PC-9 (cell line): ENCODE data around the gene ABCF3. TPM values are rescaled to one million over a fixed set of nuclear protein-coding genes. Genes with fewer than 3 reads are reported as not detected.

Experiments used
- BruUV-seq: library from RNA; stranded (reverse); fragments of 400-500 nt; replicated peaks from 2 replicates; lab custom pipeline; 2021; lab: Mats Ljungman, UMichigan
- CTCF ChIA-PET: fragments of 300-600 bp; sonication (Branson Sonifier 250); formaldehyde crosslinking; loops from one replicate; lab custom pipeline; 2022; ENCODE audit warnings: antibody characterized with exemption; lab: Charles Lee
- POLR2A ChIA-PET: fragments of 300-600 bp; sonication (Branson Sonifier 250); formaldehyde crosslinking; loops from one replicate; lab custom pipeline; 2022; ENCODE audit warnings: antibody characterized with exemption; ENCODE audit not compliant: unreplicated experiment; lab: Charles Lee
- DNase-seq, 2 experiments: peaks; one replicate each; pipeline versions ENCODE4 v3.0.0 to v3.0.0-alpha.2; 2015 to 2022; ENCODE audit warnings: mixed read lengths in 1 of 2
- H2AFZ ChIP-seq: fragments of 200-600 bp; sonication (generic); 2 replicates; pipeline ENCODE4 v1.8.1; 2017; ENCODE audit warnings: antibody characterized with exemption
- H3F3A ChIP-seq: fragments of 200-600 bp; sonication (generic); 2 replicates; pipeline ENCODE4 v1.8.1; 2017; ENCODE audit warnings: antibody characterized with exemption, mild to moderate bottlenecking, low read depth; ENCODE audit not compliant: insufficient read depth
- H3K27ac ChIP-seq: fragments of 200-600 bp; sonication (generic); 2 replicates; pipeline ENCODE4 v1.6.1; 2016; ENCODE audit warnings: mixed run types
- H3K27me3 ChIP-seq: fragments of 200-600 bp; sonication (generic); 2 replicates; pipeline ENCODE4 v1.6.1; 2016; ENCODE audit warnings: low read depth, mixed run types; ENCODE audit not compliant: insufficient read depth
- H3K36me3 ChIP-seq: fragments of 200-600 bp; sonication (generic); 2 replicates; pipeline ENCODE4 v1.6.1; 2016; ENCODE audit warnings: low read depth, mixed run types
- H3K4me1 ChIP-seq: fragments of 200-600 bp; sonication (generic); replicated peaks from 2 replicates; pipeline ENCODE4 v1.6.1; 2016; ENCODE audit warnings: mixed run types; ENCODE audit not compliant: insufficient read depth
- H3K4me2 ChIP-seq: fragments of 200-600 bp; sonication (generic); 2 replicates; pipeline ENCODE4 v1.6.1; 2017; ENCODE audit warnings: mixed run types
- H3K4me3 ChIP-seq: fragments of 200-600 bp; sonication (generic); 2 replicates; pipeline ENCODE4 v1.6.1; 2016; ENCODE audit warnings: mixed run types
- H3K79me2 ChIP-seq: fragments of 200-600 bp; sonication (generic); 2 replicates; pipeline ENCODE4 v1.6.1; 2017; ENCODE audit warnings: low read depth, mixed run types
- H3K9me2 ChIP-seq: fragments of 200-600 bp; sonication (generic); 2 replicates; pipeline ENCODE4 v1.8.1; 2017; ENCODE audit warnings: mild to moderate bottlenecking; ENCODE audit not compliant: insufficient read depth
- H3K9me3 ChIP-seq: fragments of 200-600 bp; sonication (generic); 2 replicates; pipeline ENCODE4 v1.8.1; 2016; ENCODE audit warnings: low read depth; ENCODE audit not compliant: insufficient read depth
- H4K20me1 ChIP-seq: fragments of 200-600 bp; sonication (generic); 2 replicates; pipeline ENCODE4 v1.8.1; 2017; ENCODE audit not compliant: insufficient read depth
- EZH2 ChIP-seq: fragments of 200-600 bp; sonication (generic); IDR thresholded peaks from 2 replicates; pipeline ENCODE4 v1.8.0; 2017; ENCODE audit warnings: antibody characterized with exemption, low read depth
- intact Hi-C: fragments of 100-400 bp; cut with micrococcal nuclease; formaldehyde crosslinking; loops from one replicate; pipeline ENCODE4 v1.10.0; 2022; ENCODE audit not compliant: unreplicated experiment
- total RNA-seq: library from RNA; stranded (reverse); gene quantifications from 2 replicates; pipeline ENCODE4 v1.2.3, GENCODE V29; 2021
- TF ChIP-seq, protein P1 (sequence below): fragments of 200-600 bp; sonication (generic); conservative IDR thresholded peaks from 2 replicates; pipeline ENCODE4 v1.6.1; 2017; ENCODE audit warnings: mixed run types, antibody characterized with exemption, mild to moderate bottlenecking, moderate library complexity

ABCF3 gene
- total RNA-seq, 1 experiment from 2014 or later: 98.8 TPM

DNA sequence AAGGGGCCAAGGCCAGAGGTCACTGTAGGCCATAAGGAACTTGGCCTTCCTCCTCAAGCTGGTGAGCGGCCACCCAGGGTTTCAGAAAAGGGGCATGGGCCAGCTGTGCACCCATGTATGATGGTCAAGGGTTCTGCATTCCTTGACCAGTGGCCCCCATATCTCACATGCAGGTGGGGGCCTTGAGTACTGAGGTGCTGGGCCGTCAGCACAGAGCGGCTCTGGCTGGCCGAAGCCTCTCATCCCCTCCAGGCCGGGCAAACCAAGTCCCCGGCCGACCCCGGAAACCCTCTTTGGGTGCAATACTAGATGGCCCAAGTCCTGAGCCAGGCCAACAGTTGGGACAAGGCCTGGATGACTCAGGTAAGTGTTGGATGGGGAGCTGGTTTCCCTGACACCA is 53.2 kb downstream of the ABCF3 start:
- BruUV-seq: no TSS peak
- POLR2A ChIA-PET: no interaction called here
- 0 out of 2 replicates have a peak, but pooled peaks cover 19% of the 10 kb centered on the region for H3K36me3 ChIP-seq
- H3K27ac ChIP-seq: no peak overlapping the region
- H3F3A ChIP-seq: peaks cover 28% of the 10 kb centered on the region
- H3K4me1 ChIP-seq: peaks cover 12% of the 10 kb centered on the region; the same call in 1 of the 2 replicates
- CTCF ChIA-PET: no interaction called here
- H4K20me1 ChIP-seq: peaks cover 17% of the 10 kb centered on the region
- no peak overlapping the region for H2AFZ ChIP-seq
- intact Hi-C loops: no loop called here
- H3K4me3 ChIP-seq: no peak overlapping the region
- no peaks in the 10 kb centered on the region for H3K9me2 ChIP-seq
- DNase-seq: no peak
- H3K27me3 ChIP-seq: no peaks in the 10 kb centered on the region
- no peaks in the 10 kb centered on the region for H3K79me2 ChIP-seq
- H3K9me3 ChIP-seq: no peaks in the 10 kb centered on the region
- no peak overlapping the region for H3K4me2 ChIP-seq
- TF ChIP-seq EZH2: no peak
- TF ChIP-seq, protein P1, sequence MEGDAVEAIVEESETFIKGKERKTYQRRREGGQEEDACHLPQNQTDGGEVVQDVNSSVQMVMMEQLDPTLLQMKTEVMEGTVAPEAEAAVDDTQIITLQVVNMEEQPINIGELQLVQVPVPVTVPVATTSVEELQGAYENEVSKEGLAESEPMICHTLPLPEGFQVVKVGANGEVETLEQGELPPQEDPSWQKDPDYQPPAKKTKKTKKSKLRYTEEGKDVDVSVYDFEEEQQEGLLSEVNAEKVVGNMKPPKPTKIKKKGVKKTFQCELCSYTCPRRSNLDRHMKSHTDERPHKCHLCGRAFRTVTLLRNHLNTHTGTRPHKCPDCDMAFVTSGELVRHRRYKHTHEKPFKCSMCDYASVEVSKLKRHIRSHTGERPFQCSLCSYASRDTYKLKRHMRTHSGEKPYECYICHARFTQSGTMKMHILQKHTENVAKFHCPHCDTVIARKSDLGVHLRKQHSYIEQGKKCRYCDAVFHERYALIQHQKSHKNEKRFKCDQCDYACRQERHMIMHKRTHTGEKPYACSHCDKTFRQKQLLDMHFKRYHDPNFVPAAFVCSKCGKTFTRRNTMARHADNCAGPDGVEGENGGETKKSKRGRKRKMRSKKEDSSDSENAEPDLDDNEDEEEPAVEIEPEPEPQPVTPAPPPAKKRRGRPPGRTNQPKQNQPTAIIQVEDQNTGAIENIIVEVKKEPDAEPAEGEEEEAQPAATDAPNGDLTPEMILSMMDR: no peak

- Histone ChIP-seq H3K9me3 (no peaks in the 10 kb centered on the region), H3K9me2 (no peaks in the 10 kb centered on the region), H3K4me2 (no peak overlapping the region), H3K36me3 (peaks cover 24% of the 10 kb centered on the region; the same call in 1 of the 2 replicates), H3K4me1 (peaks cover 7% of the 10 kb centered on the region; the same call in 1 of the 2 replicates), H3K27me3 (no peaks in the 10 kb centered on the region), H3F3A (peaks cover 28% of the 10 kb centered on the region), H2AFZ (no peak overlapping the region), H3K27ac (no peak overlapping the region), H4K20me1 (peaks cover 17% of the 10 kb centered on the region), H3K79me2 (no peaks in the 10 kb centered on the region), H3K4me3 (no peak overlapping the region)
- BruUV-seq: TSS peak; percentile 28
- intact Hi-C loops: loop anchor here (2.0 to 5.0 kb wide), 4 partner anchors 53 to 222 kb away; partner anchors contain the start of genes ABCC5 and ABCF3
- POLR2A ChIA-PET: interaction anchor here (0.5 to 0.6 kb wide), 2 partner anchors 60 kb away, joined by 3 read pairs; no protein-coding TSS in a partner anchor
- CTCF ChIA-PET: interaction anchor here (0.6 kb wide), 1 partner anchor 19 kb away, joined by 4 read pairs; no protein-coding TSS in a partner anchor
- TF ChIP-seq EZH2: no peak
- TF ChIP-seq, protein P1: no peak
- no peak for DNase-seq
Measured at GRCh38 chr3:184239708-184240107, 53.7 kb downstream of the ABCF3 start.

- Histone ChIP-seq H3K4me2 (peak overlapping the region; percentile 51; the same call in 1 of the 2 replicates), H3K9me3 (no peaks in the 10 kb centered on the region), H3K27me3 (no peaks in the 10 kb centered on the region), H3K27ac (no peak overlapping the region), H4K20me1 (peaks cover 20% of the 10 kb centered on the region), H3K9me2 (no peaks in the 10 kb centered on the region), H3K4me1 (0 out of 2 replicates have a peak, but pooled peaks cover 7% of the 10 kb centered on the region), H3K79me2 (peaks cover 6% of the 10 kb centered on the region; the same call in 1 of the 2 replicates), H3K4me3 (no peak overlapping the region), H3F3A (peaks cover 36% of the 10 kb centered on the region), H3K36me3 (peaks cover 32% of the 10 kb centered on the region), H2AFZ (no peak overlapping the region)
- intact Hi-C loops: loop anchor here (2.0 to 5.0 kb wide), 4 partner anchors 54 to 223 kb away; partner anchors contain the start of genes ABCC5 and ABCF3
- TF ChIP-seq EZH2: no peak
- TF ChIP-seq, protein P1: no peak
- no TSS peak for BruUV-seq
- ChIA-PET CTCF (interaction anchor here (0.6 to 1.5 kb wide), 5 partner anchors 13 to 167 kb away, joined by 3 to 7 read pairs (median 4); no protein-coding TSS in a partner anchor), POLR2A (interaction anchor here (0.5 to 0.6 kb wide), 5 partner anchors 59 to 234 kb away, joined by 3 to 18 read pairs (median 3); no protein-coding TSS in a partner anchor)
- peak in 1 of 2 experiments; percentile 35 for DNase-seq
Measured at GRCh38 chr3:184240384-184241140, 54.6 kb downstream of the ABCF3 start.
